ENCODE results near the gene HORMAD1.

Gene HORMAD1

GRCh38 chr1:150706091-150706490, 14.6 kb downstream of the HORMAD1 start:
- no peak for TF ChIP-seq POLR2AphosphoS5 (IDR thresholded peaks at IDR 0.05; ENCODE audit: low read depth, low read length)
- TF ChIP-seq TAF1 (IDR thresholded peaks at IDR 0.05; ENCODE audit: borderline replicate concordance, insufficient read depth, low read length): no peak
- TF ChIP-seq FOXP2 (optimal IDR thresholded peaks at IDR 0.05; ENCODE audit: borderline replicate concordance, extremely low read depth, extremely low read length, insufficient read depth): no peak

- no peak for TF ChIP-seq FOXP2 (optimal IDR thresholded peaks at IDR 0.05; ENCODE audit: borderline replicate concordance, extremely low read depth, extremely low read length, insufficient read depth)
- no peak for TF ChIP-seq TAF1 (IDR thresholded peaks at IDR 0.05; ENCODE audit: borderline replicate concordance, insufficient read depth, low read length)
- TF ChIP-seq, protein P1, sequence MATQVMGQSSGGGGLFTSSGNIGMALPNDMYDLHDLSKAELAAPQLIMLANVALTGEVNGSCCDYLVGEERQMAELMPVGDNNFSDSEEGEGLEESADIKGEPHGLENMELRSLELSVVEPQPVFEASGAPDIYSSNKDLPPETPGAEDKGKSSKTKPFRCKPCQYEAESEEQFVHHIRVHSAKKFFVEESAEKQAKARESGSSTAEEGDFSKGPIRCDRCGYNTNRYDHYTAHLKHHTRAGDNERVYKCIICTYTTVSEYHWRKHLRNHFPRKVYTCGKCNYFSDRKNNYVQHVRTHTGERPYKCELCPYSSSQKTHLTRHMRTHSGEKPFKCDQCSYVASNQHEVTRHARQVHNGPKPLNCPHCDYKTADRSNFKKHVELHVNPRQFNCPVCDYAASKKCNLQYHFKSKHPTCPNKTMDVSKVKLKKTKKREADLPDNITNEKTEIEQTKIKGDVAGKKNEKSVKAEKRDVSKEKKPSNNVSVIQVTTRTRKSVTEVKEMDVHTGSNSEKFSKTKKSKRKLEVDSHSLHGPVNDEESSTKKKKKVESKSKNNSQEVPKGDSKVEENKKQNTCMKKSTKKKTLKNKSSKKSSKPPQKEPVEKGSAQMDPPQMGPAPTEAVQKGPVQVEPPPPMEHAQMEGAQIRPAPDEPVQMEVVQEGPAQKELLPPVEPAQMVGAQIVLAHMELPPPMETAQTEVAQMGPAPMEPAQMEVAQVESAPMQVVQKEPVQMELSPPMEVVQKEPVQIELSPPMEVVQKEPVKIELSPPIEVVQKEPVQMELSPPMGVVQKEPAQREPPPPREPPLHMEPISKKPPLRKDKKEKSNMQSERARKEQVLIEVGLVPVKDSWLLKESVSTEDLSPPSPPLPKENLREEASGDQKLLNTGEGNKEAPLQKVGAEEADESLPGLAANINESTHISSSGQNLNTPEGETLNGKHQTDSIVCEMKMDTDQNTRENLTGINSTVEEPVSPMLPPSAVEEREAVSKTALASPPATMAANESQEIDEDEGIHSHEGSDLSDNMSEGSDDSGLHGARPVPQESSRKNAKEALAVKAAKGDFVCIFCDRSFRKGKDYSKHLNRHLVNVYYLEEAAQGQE (IDR thresholded peaks at IDR 0.05; ENCODE audit: insufficient read depth in 1 of 2, low read depth in 2 of 2, low read length in 2 of 2): no peak
- no peak for TF ChIP-seq POLR2AphosphoS5 (IDR thresholded peaks at IDR 0.05; ENCODE audit: low read depth, low read length)
- no peak for TF ChIP-seq SIN3A (IDR thresholded peaks at IDR 0.05; ENCODE audit: borderline replicate concordance, insufficient read depth, low read length)
These were observed 17.3 kb downstream of the HORMAD1 start for GRCh38 chr1:150703427-150703826.

- TF ChIP-seq SIN3A (IDR thresholded peaks at IDR 0.05; ENCODE audit: borderline replicate concordance, insufficient read depth, low read length) (peak; percentile 15; the same call in 1 of the 2 replicates), POLR2AphosphoS5 (IDR thresholded peaks at IDR 0.05; ENCODE audit: low read depth, low read length) (peak; percentile 83), FOXP2 (optimal IDR thresholded peaks at IDR 0.05; ENCODE audit: borderline replicate concordance, extremely low read depth, extremely low read length, insufficient read depth) (peak; percentile 15), TAF1 (IDR thresholded peaks at IDR 0.05; ENCODE audit: borderline replicate concordance, insufficient read depth, low read length) (peak; percentile 77; the same call in 1 of the 2 replicates)
- TF ChIP-seq, protein P1 (IDR thresholded peaks at IDR 0.05; ENCODE audit: insufficient read depth in 1 of 2, low read depth in 2 of 2, low read length in 2 of 2): 0 out of 4 replicates have a peak, but pooled peaks of 1 of the 2 experiments have one; percentile 7
These were observed 23.4 kb downstream of the HORMAD1 start, which contains the start of gene GOLPH3L for GRCh38 chr1:150696995-150697927. TSS of gene GOLPH3L (minus strand) at chr1:150697154. CDS start at chr1:150694838, 2,316 bp downstream.

GRCh38 chr1:150696590-150696989, 24.1 kb downstream of the HORMAD1 start:
- TF ChIP-seq SIN3A (IDR thresholded peaks at IDR 0.05; ENCODE audit: borderline replicate concordance, insufficient read depth, low read length): no peak
- no peak for TF ChIP-seq TAF1 (IDR thresholded peaks at IDR 0.05; ENCODE audit: borderline replicate concordance, insufficient read depth, low read length)
- TF ChIP-seq POLR2AphosphoS5 (IDR thresholded peaks at IDR 0.05; ENCODE audit: low read depth, low read length): no peak
- TF ChIP-seq, protein P1 (IDR thresholded peaks at IDR 0.05; ENCODE audit: insufficient read depth in 1 of 2, low read depth in 2 of 2, low read length in 2 of 2): no peak
- no peak for TF ChIP-seq FOXP2 (optimal IDR thresholded peaks at IDR 0.05; ENCODE audit: borderline replicate concordance, extremely low read depth, extremely low read length, insufficient read depth)

DNA sequence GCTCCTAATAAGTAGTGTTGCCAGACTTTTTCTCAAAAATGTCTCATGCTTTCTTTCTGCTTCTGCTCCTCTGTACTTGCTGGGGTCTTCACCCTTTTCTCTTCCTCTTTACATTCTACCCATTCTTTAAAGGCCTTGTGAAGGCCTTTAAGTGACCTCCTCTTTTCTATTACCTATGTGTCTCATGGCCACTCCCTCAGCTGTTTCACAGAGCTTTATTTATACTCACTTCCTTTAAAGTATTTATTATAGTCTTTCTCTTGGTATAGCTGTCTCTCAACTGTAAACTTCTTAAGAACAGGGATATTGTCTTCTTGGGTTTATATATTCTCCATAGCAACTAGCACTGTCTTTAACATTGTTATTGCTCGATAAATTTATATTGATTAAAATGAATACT, 24.5 kb downstream of the HORMAD1 start:
- TF ChIP-seq, protein P1 (IDR thresholded peaks at IDR 0.05; ENCODE audit: insufficient read depth in 1 of 2, low read depth in 2 of 2, low read length in 2 of 2): no peak
- TF ChIP-seq FOXP2 (optimal IDR thresholded peaks at IDR 0.05; ENCODE audit: borderline replicate concordance, extremely low read depth, extremely low read length, insufficient read depth) (no peak), TAF1 (IDR thresholded peaks at IDR 0.05; ENCODE audit: borderline replicate concordance, insufficient read depth, low read length) (no peak), POLR2AphosphoS5 (IDR thresholded peaks at IDR 0.05; ENCODE audit: low read depth, low read length) (no peak), SIN3A (IDR thresholded peaks at IDR 0.05; ENCODE audit: borderline replicate concordance, insufficient read depth, low read length) (no peak)
